GM19438 (cell line): ENCODE data around the gene FTO.
"Not testable (repeated sequence)": the region's sequence is repeated elsewhere in the genome, so short reads cannot be mapped to it uniquely, and the experiment has no call there.

Source experiments
- ATAC-seq: cut with Tn5 transposase; IDR thresholded peaks from one replicate; pipeline ENCODE4 v1.9.1; 2021; ENCODE audit warnings: low read depth; ENCODE audit not compliant: unreplicated experiment

FTO gene

GRCh38 chr16:54181683-54182329, 477.9 kb downstream of the FTO start:
- not testable (repeated sequence) for ATAC-seq

GRCh38 chr16:54185045-54185444, 481.1 kb downstream of the FTO start:
- ATAC-seq: no peak

GRCh38 chr16:54191163-54191562, 487.2 kb downstream of the FTO start:
- no peak for ATAC-seq

- ATAC-seq: no peak
Measured at GRCh38 chr16:54191592-54191991, 487.6 kb downstream of the FTO start.

GRCh38 chr16:54193013-54193664, 489.2 kb downstream of the FTO start:
- ATAC-seq: peak; percentile 23

- ATAC-seq: peak; percentile 97
Measured at GRCh38 chr16:54193665-54194333, 489.8 kb downstream of the FTO start.

- ATAC-seq: no peak
Measured at GRCh38 chr16:54194334-54194743, 490.4 kb downstream of the FTO start.

- no peak for ATAC-seq
Measured at GRCh38 chr16:54197758-54198157, 493.8 kb downstream of the FTO start.

- no peak for ATAC-seq
Measured at GRCh38 chr16:54199487-54200160, 495.7 kb downstream of the FTO start.

- no peak for ATAC-seq
Measured at GRCh38 chr16:54200161-54200534, 496.2 kb downstream of the FTO start.

- no peak for ATAC-seq
Measured at GRCh38 chr16:54200720-54201119, 496.8 kb downstream of the FTO start.

GRCh38 chr16:54201200-54201599, 497.2 kb downstream of the FTO start:
- ATAC-seq: no peak
